ENCODE measurements around the gene AIF1. TPM values are rescaled to one million over a fixed set of nuclear protein-coding genes. Genes with fewer than 3 reads are reported as not detected.

Gene AIF1
- 63.6 TPM for total RNA-seq (ENCODE audit: insufficient read depth, low replicate concordance)

DNA sequence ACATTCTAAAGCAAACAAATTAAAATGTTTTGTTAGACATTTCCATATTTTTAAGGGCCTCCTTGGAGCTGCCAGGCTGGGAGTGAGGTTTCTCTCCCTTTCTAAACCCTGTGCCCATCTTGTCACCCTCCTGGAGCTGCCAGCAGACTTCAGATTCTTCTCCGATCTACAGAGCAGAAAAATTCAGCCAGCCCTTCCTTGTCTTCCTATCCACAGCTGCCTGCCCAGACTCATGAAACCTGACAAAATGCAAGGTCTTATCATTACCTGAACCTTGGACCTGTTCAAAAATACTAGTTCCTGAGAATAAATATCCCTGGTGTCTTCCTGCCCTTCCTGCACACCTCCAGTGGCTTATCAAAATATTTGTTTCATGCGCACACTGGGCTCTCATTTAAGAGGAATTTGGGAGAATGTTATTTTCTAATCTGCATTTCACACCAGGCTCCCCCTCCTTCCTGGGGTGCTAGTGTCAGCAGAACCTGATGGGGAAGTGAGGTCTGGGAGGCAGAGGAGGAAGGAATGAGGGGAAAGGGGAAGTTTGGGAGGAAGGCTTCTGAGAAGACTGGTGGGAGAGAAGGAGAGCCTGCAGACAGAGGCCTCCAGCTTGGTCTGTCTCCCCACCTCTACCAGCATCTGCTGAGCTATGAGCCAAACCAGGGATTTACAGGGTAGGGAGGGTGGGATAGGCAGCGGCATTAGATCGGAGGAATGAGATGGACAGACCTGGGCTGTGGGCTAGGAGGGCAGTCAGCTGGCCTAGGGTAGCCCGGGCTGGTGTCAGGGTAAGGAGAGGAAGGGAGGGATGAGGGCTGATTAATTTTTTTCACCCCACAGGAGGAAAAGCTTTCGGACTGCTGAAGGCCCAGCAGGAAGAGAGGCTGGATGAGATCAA is at the start of gene AIF1:
Gene AIF1 (plus strand): TSS at position 551 of the 895 bp plus-strand sequence. CDS start 96 bp downstream, at position 647.
- DNase-seq (ENCODE audit: low spot score): peak; percentile 25

DNA sequence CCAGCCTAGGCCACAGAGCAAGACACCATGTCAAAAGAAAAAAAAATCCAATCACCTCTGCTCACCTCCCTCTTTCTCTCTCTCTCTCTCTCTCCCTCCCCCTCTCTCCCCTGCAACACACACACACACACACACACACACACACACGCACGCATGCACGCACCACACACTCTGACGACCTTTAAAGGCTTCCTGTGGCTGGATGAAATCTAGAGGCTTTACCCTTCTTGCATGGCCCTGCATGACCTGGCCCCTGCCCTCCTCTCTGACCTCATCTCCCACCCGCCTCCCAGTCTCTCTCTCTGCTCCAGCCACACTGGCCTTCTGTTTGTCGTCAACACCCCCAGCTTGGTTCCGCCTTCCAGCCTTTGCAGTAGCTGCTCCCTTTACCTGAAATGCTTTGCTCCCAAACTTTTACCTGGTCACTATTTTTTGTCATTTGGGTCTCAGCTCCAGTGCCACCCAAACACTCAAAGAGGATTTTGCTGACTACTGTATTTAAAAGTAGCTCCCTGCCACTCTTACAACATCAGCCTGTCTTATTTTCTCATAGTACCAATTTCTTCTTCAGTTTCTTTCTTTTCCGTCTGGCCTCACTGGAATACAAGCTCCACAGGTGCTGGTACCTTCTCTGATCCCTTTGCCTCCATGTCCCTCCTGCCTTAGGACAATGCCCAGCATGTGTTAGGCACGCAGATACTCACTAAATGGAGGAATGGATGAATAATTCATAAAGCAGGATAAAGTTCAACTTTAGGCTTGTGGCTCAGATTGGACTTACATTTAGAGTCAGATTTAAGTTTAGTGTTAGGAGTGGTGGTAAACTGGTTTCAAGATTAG is 47.3 kb upstream of the AIF1 start:
- no peak for DNase-seq (ENCODE audit: low spot score)

DNA sequence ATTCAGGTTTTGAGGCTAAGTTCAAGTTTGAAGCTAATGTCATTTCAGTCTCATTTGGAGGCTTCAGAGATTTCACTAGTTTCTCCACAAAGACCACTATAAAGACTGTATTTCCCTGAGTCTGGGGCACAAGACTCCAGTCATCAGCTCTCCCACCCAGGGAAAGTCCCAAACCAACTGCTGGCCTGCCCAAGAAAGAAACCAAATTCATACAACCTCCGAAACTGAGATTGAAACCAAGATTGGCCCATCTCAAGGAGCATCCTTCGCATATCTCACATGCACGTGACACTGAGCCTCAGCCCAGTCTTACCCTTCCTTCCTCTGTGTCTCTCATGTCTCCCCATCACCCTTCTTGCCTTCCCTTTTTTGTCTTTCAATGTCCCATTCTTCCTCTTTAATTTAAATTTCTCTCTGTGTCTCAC is 46.5 kb upstream of the AIF1 start:
- no peak for DNase-seq (ENCODE audit: low spot score)

DNA sequence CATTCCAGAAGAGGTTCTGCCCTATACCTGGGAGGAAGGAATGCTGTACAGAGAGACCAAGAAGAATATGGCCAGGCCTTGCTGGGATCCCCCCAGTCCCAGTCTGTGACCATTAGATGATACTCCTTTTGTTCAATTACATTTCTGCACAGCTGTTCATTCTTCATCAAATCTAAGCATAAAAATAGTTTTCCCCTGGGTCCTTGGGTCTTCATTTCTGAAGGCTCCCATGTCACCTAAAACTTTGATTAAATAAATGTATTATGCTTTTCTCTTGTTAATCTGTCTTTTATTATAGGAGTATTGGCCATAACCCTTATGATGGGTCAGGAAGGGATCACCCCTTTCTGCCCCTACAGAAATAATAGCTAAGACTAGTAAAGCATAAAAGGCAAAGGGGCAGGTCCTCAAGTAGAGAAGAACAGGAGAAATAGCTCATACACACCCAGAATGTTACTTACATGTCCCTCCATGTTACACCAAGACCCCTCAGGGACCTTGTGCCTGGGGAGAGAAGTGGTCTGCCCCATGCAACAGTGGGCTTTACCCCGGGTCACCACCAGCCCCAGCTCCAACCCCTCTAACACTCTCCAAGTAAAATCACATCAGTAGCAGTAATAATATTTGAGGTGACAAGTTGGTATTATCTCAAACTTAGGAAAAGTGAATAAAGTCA is 45.0 kb upstream of the AIF1 start:
- no peak for DNase-seq (ENCODE audit: low spot score)

DNA sequence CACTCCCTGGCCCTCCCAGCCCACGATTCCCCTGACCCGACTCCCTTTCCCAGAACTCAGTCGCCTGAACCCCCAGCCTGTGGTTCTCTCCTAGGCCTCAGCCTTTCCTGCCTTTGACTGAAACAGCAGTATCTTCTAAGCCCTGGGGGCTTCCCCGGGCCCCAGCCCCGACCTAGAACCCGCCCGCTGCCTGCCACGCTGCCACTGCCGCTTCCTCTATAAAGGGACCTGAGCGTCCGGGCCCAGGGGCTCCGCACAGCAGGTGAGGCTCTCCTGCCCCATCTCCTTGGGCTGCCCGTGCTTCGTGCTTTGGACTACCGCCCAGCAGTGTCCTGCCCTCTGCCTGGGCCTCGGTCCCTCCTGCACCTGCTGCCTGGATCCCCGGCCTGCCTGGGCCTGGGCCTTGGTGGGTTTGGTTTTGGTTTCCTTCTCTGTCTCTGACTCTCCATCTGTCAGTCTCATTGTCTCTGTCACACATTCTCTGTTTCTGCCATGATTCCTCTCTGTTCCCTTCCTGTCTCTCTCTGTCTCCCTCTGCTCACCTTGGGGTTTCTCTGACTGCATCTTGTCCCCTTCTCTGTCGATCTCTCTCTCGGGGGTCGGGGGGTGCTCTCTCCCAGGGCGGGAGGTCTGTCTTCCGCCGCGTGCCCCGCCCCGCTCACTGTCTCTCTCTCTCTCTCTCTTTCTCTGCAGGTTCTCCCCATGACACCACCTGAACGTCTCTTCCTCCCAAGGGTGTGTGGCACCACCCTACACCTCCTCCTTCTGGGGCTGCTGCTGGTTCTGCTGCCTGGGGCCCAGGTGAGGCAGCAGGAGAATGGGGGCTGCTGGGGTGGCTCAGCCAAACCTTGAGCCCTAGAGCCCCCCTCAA is 42.8 kb upstream of the AIF1 start, which contains the start of gene LTA:
Gene LTA (plus strand): TSS at position 249 of the 871 bp plus-strand sequence. CDS start 454 bp downstream, at position 703.
- DNase-seq (ENCODE audit: low spot score): no peak

DNA sequence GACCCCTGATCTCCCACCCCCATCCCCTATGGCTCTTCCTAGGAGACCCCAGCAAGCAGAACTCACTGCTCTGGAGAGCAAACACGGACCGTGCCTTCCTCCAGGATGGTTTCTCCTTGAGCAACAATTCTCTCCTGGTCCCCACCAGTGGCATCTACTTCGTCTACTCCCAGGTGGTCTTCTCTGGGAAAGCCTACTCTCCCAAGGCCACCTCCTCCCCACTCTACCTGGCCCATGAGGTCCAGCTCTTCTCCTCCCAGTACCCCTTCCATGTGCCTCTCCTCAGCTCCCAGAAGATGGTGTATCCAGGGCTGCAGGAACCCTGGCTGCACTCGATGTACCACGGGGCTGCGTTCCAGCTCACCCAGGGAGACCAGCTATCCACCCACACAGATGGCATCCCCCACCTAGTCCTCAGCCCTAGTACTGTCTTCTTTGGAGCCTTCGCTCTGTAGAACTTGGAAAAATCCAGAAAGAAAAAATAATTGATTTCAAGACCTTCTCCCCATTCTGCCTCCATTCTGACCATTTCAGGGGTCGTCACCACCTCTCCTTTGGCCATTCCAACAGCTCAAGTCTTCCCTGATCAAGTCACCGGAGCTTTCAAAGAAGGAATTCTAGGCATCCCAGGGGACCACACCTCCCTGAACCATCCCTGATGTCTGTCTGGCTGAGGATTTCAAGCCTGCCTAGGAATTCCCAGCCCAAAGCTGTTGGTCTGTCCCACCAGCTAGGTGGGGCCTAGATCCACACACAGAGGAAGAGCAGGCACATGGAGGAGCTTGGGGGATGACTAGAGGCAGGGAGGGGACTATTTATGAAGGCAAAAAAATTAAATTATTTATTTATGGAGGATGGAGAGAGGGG is 41.6 kb upstream of the AIF1 start:
- DNase-seq (ENCODE audit: low spot score): no peak

DNA sequence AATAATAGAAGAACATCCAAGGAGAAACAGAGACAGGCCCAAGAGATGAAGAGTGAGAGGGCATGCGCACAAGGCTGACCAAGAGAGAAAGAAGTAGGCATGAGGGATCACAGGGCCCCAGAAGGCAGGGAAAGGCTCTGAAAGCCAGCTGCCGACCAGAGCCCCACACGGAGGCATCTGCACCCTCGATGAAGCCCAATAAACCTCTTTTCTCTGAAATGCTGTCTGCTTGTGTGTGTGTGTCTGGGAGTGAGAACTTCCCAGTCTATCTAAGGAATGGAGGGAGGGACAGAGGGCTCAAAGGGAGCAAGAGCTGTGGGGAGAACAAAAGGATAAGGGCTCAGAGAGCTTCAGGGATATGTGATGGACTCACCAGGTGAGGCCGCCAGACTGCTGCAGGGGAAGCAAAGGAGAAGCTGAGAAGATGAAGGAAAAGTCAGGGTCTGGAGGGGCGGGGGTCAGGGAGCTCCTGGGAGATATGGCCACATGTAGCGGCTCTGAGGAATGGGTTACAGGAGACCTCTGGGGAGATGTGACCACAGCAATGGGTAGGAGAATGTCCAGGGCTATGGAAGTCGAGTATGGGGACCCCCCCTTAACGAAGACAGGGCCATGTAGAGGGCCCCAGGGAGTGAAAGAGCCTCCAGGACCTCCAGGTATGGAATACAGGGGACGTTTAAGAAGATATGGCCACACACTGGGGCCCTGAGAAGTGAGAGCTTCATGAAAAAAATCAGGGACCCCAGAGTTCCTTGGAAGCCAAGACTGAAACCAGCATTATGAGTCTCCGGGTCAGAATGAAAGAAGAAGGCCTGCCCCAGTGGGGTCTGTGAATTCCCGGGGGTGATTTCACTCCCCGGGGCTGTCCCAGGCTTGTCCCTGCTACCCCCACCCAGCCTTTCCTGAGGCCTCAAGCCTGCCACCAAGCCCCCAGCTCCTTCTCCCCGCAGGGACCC is 40.6 kb upstream of the AIF1 start:
- DNase-seq (ENCODE audit: low spot score): no peak

DNA sequence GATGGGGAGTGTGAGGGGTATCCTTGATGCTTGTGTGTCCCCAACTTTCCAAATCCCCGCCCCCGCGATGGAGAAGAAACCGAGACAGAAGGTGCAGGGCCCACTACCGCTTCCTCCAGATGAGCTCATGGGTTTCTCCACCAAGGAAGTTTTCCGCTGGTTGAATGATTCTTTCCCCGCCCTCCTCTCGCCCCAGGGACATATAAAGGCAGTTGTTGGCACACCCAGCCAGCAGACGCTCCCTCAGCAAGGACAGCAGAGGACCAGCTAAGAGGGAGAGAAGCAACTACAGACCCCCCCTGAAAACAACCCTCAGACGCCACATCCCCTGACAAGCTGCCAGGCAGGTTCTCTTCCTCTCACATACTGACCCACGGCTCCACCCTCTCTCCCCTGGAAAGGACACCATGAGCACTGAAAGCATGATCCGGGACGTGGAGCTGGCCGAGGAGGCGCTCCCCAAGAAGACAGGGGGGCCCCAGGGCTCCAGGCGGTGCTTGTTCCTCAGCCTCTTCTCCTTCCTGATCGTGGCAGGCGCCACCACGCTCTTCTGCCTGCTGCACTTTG is 39.6 kb upstream of the AIF1 start, which contains the start of gene TNF:
Gene TNF (plus strand): TSS at position 231 of the 567 bp plus-strand sequence. CDS start 177 bp downstream, at position 408.
- peak; percentile 55 for DNase-seq (ENCODE audit: low spot score)

DNA sequence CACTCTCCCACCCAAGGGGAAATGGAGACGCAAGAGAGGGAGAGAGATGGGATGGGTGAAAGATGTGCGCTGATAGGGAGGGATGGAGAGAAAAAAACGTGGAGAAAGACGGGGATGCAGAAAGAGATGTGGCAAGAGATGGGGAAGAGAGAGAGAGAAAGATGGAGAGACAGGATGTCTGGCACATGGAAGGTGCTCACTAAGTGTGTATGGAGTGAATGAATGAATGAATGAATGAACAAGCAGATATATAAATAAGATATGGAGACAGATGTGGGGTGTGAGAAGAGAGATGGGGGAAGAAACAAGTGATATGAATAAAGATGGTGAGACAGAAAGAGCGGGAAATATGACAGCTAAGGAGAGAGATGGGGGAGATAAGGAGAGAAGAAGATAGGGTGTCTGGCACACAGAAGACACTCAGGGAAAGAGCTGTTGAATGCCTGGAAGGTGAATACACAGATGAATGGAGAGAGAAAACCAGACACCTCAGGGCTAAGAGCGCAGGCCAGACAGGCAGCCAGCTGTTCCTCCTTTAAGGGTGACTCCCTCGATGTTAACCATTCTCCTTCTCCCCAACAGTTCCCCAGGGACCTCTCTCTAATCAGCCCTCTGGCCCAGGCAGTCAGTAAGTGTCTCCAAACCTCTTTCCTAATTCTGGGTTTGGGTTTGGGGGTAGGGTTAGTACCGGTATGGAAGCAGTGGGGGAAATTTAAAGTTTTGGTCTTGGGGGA is 38.9 kb upstream of the AIF1 start:
- DNase-seq (ENCODE audit: low spot score): no peak

DNA sequence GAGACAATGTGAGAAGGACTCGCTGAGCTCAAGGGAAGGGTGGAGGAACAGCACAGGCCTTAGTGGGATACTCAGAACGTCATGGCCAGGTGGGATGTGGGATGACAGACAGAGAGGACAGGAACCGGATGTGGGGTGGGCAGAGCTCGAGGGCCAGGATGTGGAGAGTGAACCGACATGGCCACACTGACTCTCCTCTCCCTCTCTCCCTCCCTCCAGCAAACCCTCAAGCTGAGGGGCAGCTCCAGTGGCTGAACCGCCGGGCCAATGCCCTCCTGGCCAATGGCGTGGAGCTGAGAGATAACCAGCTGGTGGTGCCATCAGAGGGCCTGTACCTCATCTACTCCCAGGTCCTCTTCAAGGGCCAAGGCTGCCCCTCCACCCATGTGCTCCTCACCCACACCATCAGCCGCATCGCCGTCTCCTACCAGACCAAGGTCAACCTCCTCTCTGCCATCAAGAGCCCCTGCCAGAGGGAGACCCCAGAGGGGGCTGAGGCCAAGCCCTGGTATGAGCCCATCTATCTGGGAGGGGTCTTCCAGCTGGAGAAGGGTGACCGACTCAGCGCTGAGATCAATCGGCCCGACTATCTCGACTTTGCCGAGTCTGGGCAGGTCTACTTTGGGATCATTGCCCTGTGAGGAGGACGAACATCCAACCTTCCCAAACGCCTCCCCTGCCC is 38.0 kb upstream of the AIF1 start:
- no peak for DNase-seq (ENCODE audit: low spot score)

DNA sequence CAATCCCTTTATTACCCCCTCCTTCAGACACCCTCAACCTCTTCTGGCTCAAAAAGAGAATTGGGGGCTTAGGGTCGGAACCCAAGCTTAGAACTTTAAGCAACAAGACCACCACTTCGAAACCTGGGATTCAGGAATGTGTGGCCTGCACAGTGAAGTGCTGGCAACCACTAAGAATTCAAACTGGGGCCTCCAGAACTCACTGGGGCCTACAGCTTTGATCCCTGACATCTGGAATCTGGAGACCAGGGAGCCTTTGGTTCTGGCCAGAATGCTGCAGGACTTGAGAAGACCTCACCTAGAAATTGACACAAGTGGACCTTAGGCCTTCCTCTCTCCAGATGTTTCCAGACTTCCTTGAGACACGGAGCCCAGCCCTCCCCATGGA is 37.5 kb upstream of the AIF1 start:
- DNase-seq (ENCODE audit: low spot score): no peak

DNA sequence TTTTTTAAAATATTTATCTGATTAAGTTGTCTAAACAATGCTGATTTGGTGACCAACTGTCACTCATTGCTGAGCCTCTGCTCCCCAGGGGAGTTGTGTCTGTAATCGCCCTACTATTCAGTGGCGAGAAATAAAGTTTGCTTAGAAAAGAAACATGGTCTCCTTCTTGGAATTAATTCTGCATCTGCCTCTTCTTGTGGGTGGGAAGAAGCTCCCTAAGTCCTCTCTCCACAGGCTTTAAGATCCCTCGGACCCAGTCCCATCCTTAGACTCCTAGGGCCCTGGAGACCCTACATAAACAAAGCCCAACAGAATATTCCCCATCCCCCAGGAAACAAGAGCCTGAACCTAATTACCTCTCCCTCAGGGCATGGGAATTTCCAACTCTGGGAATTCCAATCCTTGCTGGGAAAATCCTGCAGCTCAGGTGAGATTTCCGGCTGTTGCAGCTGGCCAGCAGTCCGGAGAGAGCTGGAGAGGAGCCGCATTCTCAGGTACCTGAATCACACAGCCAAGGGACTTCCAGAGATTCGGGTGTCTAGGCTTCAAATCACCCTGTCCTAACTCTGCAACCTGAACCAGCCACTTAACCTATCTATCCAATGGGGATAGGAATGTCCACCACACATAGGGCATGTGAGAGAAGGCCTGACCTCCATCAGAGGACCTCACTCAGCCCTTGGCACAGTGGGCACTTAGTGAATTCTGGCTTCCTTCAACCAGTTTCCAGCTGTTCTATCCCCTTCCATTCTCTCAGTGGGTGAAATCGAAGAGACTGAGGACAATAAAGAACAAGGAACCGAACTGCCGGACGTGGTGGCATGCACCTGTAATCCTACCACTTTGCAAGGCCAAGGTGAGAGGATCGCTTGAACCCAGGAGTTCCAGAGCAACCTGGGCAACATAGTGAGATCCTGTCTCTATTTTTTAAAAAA is 36.6 kb upstream of the AIF1 start:
- DNase-seq (ENCODE audit: low spot score): no peak

DNA sequence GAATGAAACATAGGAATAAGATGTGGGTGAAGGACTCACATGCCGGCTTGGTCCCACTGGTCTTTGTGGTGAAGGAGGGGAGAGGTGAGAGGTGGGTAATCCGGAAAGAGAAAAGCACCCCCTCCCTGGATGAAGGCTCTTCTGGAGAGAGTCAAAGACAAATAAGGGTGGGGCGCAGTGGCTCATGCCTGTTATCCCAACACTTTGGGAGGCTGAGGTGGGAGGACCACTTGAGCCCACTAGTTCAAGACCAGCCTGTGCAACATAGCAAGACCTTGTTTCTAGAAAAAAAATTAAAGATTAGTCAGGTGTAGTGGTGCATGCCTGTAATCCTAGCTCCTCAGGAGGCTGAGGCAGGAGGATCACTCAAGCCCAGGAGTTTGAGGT is 35.9 kb upstream of the AIF1 start:
- no peak for DNase-seq (ENCODE audit: low spot score)

DNA sequence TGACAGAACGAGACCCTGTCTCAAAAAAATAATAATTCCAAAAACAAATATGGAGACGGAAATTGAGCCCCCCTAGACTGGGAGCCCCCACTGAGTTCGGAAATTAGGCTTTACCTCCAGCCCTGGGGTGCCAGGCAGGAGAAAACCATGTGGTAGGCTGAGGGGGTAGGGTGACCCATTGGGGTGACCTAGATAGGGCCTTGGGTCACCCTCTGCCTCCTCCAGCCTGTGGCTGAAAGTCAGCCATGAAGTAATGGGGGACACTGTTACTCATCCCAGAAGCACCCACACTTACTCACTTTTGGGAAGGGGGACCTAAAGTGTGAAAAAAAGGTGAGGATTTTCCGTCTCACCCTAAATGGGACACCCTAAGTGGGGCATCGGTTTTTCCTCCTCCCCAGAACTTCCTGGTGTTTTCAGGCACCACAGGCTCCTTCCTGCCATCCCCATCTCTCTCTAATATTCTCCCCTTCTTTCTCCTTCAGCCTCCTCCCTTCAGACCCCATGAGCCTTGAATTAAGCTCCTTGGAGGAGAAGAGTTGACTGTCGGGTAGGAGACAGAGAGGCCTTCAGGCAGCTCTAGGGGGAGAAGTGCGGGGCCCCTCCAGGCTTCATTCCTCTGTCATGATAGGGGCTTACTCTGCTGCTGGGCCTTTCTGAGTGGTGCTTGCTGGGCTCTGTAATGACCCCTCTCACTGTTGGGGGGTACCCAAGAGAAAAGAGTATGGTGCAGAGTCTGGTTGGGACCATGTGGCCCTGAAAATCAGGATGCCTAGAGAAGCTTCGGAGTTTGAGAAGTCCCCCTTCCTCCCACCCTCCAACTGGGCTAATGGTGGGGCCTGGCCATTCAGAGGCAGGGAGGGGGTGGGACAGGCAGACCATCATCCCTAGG is 35.2 kb upstream of the AIF1 start:
- DNase-seq (ENCODE audit: low spot score): no peak

DNA sequence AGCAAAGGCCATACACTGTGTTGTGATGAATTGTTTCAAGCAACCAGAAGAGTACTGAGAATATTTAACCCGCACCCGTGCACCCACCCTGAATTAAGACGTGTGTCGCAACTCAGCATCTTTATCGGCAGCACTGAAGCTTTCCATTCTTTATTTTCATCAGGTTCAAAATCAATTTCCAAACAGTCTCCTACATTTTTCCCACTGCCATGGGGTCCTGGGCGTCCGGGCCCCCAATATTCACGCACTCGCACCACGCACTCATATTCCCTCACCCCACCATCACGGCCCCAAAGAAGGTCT is 34.6 kb upstream of the AIF1 start:
- no peak for DNase-seq (ENCODE audit: low spot score)

Data from umbilical cord (tissue), 2 donors.